Stimulated activated naive CD8-positive, alpha-beta T cell treated with anti-CD3 and anti-CD28 coated beads, Interleukin-15, Interleukin-2, amounts not matched to agents 100 ng/mL and 50 ng/mL, for 24 hours (primary cell): Measurements from ENCODE around the gene IQCE.
A peak's percentile ranks its signal among the peaks of the same experiment; 100 is the strongest.

Experiments
- H3K27ac Mint-ChIP-seq: one replicate; pipeline ENCODE4 v1.8.0; 2021; ENCODE audit warnings: mild to moderate bottlenecking, mixed read lengths
- H3K27me3 Mint-ChIP-seq: one replicate; pipeline ENCODE4 v1.8.0; 2021; ENCODE audit warnings: mixed read lengths
- H3K36me3 Mint-ChIP-seq: one replicate; pipeline ENCODE4 v1.8.0; 2021; ENCODE audit warnings: low read depth, mixed read lengths
- H3K4me1 Mint-ChIP-seq: one replicate; pipeline ENCODE4 v1.8.0; 2021; ENCODE audit warnings: low read depth, mixed read lengths
- H3K4me3 Mint-ChIP-seq: one replicate; pipeline ENCODE4 v1.8.0; 2021; ENCODE audit warnings: mild to moderate bottlenecking, mixed read lengths
- H3K9me3 Mint-ChIP-seq: one replicate; pipeline ENCODE4 v1.8.0; 2021; ENCODE audit warnings: mixed read lengths

Gene IQCE

GRCh38 chr7:2627258-2628129 lies 68.7 kb downstream of the IQCE start:
- Mint-ChIP-seq H3K4me3 (no peak overlapping the region), H3K36me3 (no peaks in the 10 kb centered on the region), H3K27me3 (no peaks in the 10 kb centered on the region), H3K4me1 (peaks cover 4% of the 10 kb centered on the region), H3K27ac (no peak overlapping the region), H3K9me3 (no peaks in the 10 kb centered on the region)

- H3K4me3 Mint-ChIP-seq = no peak overlapping the region
- no peak overlapping the region for H3K27ac Mint-ChIP-seq
- no peaks in the 10 kb centered on the region for H3K36me3 Mint-ChIP-seq
- no peaks in the 10 kb centered on the region for H3K9me3 Mint-ChIP-seq
- H3K27me3 Mint-ChIP-seq = no peaks in the 10 kb centered on the region
- peaks cover 5% of the 10 kb centered on the region for H3K4me1 Mint-ChIP-seq
Measured at GRCh38 chr7:2628130-2628482, 69.3 kb downstream of the IQCE start.

GRCh38 chr7:2628891-2629290 lies 70.1 kb downstream of the IQCE start:
- Mint-ChIP-seq H3K4me3 (no peak overlapping the region), H3K27ac (no peak overlapping the region), H3K9me3 (no peaks in the 10 kb centered on the region), H3K36me3 (no peaks in the 10 kb centered on the region), H3K4me1 (peaks cover 13% of the 10 kb centered on the region), H3K27me3 (no peaks in the 10 kb centered on the region)

- no peaks in the 10 kb centered on the region for H3K36me3 Mint-ChIP-seq
Measured at GRCh38 chr7:2629746-2630681, 71.2 kb downstream of the IQCE start.

GRCh38 chr7:2631946-2632732 lies 73.4 kb downstream of the IQCE start, which contains the start of gene TTYH3:
Gene TTYH3, plus strand, starts transcription at chr7:2631986. Its CDS starts 170 bp downstream, at chr7:2632156.
- Mint-ChIP-seq H3K4me3 (peak within 1 kb of the TSS; percentile 93), H3K4me1 (peaks cover 21% of the 10 kb centered on the region), H3K36me3 (no peaks in the 10 kb centered on the region), H3K27ac (peak within 1 kb of the TSS; percentile 93), H3K9me3 (no peaks in the 10 kb centered on the region), H3K27me3 (no peaks in the 10 kb centered on the region)

More at GRCh38 chr7:2629746-2630681, 71.2 kb downstream of the IQCE start:
- no peaks in the 10 kb centered on the region for H3K9me3 Mint-ChIP-seq
- no peak overlapping the region for H3K27ac Mint-ChIP-seq
- peaks cover 16% of the 10 kb centered on the region for H3K4me1 Mint-ChIP-seq
- no peak overlapping the region for H3K4me3 Mint-ChIP-seq
- no peaks in the 10 kb centered on the region for H3K27me3 Mint-ChIP-seq

GRCh38 chr7:2632733-2633537 lies 74.2 kb downstream of the IQCE start:
- Mint-ChIP-seq H3K27me3 (no peaks in the 10 kb centered on the region), H3K9me3 (no peaks in the 10 kb centered on the region), H3K27ac (peak overlapping the region; percentile 93), H3K4me3 (peak overlapping the region; percentile 93), H3K4me1 (peaks cover 21% of the 10 kb centered on the region), H3K36me3 (no peaks in the 10 kb centered on the region)

GRCh38 chr7:2633538-2634266 lies 74.9 kb downstream of the IQCE start:
- Mint-ChIP-seq H3K27me3 (no peaks in the 10 kb centered on the region), H3K27ac (peak overlapping the region; percentile 81), H3K9me3 (no peaks in the 10 kb centered on the region), H3K36me3 (no peaks in the 10 kb centered on the region), H3K4me1 (peaks cover 21% of the 10 kb centered on the region), H3K4me3 (peak overlapping the region; percentile 93)

- H3K9me3 Mint-ChIP-seq = no peaks in the 10 kb centered on the region
- no peaks in the 10 kb centered on the region for H3K36me3 Mint-ChIP-seq
- peak overlapping the region; percentile 93 for H3K4me3 Mint-ChIP-seq
- no peak overlapping the region for H3K27ac Mint-ChIP-seq
- no peaks in the 10 kb centered on the region for H3K27me3 Mint-ChIP-seq
- peaks cover 21% of the 10 kb centered on the region for H3K4me1 Mint-ChIP-seq
Measured at GRCh38 chr7:2634267-2635145, 75.7 kb downstream of the IQCE start.

GRCh38 chr7:2635148-2635668 lies 76.4 kb downstream of the IQCE start:
- no peak overlapping the region for H3K27ac Mint-ChIP-seq
- no peak overlapping the region for H3K4me3 Mint-ChIP-seq
- no peaks in the 10 kb centered on the region for H3K9me3 Mint-ChIP-seq
- H3K4me1 Mint-ChIP-seq = peaks cover 21% of the 10 kb centered on the region
- no peaks in the 10 kb centered on the region for H3K27me3 Mint-ChIP-seq
- no peaks in the 10 kb centered on the region for H3K36me3 Mint-ChIP-seq

- Mint-ChIP-seq H3K27me3 (no peaks in the 10 kb centered on the region), H3K36me3 (no peaks in the 10 kb centered on the region), H3K4me1 (peaks cover 20% of the 10 kb centered on the region), H3K4me3 (no peak overlapping the region), H3K9me3 (no peaks in the 10 kb centered on the region), H3K27ac (no peak overlapping the region)
Measured at GRCh38 chr7:2635810-2636701, 77.3 kb downstream of the IQCE start.

GRCh38 chr7:2637066-2637471 lies 78.3 kb downstream of the IQCE start:
- H3K27ac Mint-ChIP-seq = no peak overlapping the region
- no peaks in the 10 kb centered on the region for H3K36me3 Mint-ChIP-seq
- no peaks in the 10 kb centered on the region for H3K27me3 Mint-ChIP-seq
- H3K9me3 Mint-ChIP-seq = no peaks in the 10 kb centered on the region
- no peak overlapping the region for H3K4me3 Mint-ChIP-seq
- H3K4me1 Mint-ChIP-seq = peaks cover 21% of the 10 kb centered on the region
